Peyer's patch (tissue), 4 donors: ENCODE measurements around the gene PNPT1.

Experiments used
- POLR2A ChIP-seq, 2 donors: fragments of 450-650 bp; IDR thresholded peaks; one replicate each; pipeline ENCODE4 v1.5.1; 2017; ENCODE audit warnings: antibody characterized with exemption in 2 of 2, mild to moderate bottlenecking in 2 of 2, moderate library complexity in 2 of 2
- TF ChIP-seq, protein P1 (sequence below), 6 experiments: fragments of 450-650 bp in 4 of 6; fragments of 200-600 bp in 2 of 6; sonication (generic) in 1 of 6; IDR thresholded peaks; one replicate each; pipeline ENCODE4 v1.5.1; 2017 to 2019; ENCODE audit warnings: antibody characterized with exemption in 6 of 6, mild to moderate bottlenecking in 3 of 6, moderate library complexity in 1 of 6

DNA sequence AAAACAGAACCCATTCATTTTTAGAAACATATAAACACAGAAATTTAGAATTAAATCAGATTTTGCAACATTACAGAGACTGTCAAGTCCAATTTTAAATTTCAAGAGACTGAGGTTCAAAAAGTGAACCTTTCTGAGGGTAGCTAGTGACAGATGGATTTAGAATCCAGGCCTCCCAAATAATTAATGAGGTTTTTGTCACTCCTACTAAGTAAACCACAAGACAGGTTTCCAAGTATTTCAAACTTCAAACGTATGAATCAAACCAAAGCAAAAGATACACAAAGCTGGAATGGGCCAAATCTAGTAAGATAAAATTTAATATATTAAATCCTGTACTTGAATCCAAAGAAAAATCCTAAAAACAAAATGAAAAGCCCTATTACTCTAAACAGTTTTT is 101.5 kb downstream of the PNPT1 start:
- TF ChIP-seq, protein P1, sequence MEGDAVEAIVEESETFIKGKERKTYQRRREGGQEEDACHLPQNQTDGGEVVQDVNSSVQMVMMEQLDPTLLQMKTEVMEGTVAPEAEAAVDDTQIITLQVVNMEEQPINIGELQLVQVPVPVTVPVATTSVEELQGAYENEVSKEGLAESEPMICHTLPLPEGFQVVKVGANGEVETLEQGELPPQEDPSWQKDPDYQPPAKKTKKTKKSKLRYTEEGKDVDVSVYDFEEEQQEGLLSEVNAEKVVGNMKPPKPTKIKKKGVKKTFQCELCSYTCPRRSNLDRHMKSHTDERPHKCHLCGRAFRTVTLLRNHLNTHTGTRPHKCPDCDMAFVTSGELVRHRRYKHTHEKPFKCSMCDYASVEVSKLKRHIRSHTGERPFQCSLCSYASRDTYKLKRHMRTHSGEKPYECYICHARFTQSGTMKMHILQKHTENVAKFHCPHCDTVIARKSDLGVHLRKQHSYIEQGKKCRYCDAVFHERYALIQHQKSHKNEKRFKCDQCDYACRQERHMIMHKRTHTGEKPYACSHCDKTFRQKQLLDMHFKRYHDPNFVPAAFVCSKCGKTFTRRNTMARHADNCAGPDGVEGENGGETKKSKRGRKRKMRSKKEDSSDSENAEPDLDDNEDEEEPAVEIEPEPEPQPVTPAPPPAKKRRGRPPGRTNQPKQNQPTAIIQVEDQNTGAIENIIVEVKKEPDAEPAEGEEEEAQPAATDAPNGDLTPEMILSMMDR (IDR thresholded peaks at IDR 0.05) = no peak
- TF ChIP-seq POLR2A (IDR thresholded peaks at IDR 0.05) = no peak
